NCI-H748 treated with DMSO at 0.1 percent for 48 hours (cell line): ENCODE data around the gene SLC25A22.

Experiments
- DNase-seq: peaks from one replicate; lab custom pipeline; 2025; lab: John Stamatoyannopoulos, UW

SLC25A22 gene

DNA sequence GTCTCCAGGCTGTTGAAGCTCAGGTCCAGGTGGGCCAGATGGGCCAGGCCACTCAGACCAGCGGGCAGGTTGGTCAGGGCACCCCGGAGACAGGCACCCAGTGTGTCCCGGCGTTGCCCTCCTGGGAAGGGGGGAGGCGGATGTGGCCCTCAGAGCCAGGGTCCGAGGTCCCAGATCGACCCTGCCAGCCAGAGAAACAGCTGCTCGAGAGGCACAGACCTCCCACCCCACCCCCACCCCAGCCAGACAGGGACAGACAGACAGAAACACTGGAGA lies 5.3 kb upstream of the SLC25A22 start:
- no peak for DNase-seq

DNA sequence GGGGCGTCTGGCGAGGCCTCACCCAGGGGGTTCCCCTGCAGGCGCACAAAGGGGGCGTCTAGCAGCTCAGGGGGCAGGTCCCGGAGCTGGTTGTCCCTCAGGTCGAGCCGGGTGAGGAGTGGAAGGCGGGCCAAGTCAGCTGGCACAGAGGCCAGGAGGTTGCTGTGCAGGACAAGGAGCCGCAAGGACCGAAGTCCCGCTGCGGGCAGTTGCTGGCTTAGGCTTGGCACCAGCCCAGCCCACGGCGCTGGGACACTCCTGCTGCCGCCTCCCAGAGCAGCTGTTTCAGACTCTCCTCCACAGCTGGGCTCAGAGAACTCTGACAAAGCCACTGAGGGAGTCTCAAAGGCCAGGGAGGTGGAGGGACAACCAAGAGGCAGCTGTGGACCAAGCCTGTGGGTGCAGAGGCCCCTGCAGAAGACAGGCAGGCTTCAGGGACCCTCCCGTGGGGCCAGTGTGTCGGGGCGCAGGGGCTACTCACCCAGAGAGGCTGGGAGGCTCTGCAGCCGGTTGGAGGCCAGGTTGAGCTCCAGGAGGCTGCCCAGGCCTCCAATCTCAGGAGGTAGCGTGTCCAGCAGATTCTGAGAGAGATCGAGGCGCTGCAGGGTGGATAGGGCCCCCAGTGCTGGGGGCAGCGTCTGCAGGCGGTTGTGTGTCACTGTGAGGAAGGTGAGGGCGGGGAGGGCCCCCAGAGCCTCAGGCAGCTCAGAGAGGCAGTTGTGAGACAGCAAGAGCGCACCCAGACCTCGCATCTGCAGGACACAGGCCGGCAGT lies 4.8 kb upstream of the SLC25A22 start:
- no peak for DNase-seq

DNA sequence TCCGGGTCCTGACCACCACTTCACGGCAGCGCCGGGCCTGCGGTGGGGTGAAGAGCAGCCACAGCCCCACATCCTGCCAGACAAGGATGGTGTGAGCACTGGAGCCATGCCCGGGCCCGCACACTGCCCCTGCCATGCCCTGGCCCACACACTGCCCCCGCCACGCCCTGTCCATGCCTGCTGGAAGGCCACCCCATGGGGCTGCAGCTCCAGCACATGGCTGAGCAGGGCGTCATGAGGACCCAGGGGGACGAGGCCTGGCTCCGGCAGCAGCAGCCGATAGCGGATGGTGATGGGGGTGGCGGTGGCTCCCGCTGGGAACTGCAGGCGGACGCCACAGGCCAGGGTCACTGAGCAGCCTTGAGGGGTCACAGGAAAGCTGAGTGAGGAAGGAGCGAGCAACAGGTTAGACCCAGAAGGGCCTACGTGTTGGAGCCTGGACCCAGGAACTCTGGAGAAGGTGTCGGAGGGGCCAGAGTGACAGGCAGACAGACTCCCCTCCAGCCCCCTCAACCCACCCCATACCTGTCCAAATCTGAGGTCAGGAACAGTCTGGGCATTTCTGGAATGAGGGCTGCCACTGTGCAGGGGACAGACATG lies 4.0 kb upstream of the SLC25A22 start:
- no peak for DNase-seq

DNA sequence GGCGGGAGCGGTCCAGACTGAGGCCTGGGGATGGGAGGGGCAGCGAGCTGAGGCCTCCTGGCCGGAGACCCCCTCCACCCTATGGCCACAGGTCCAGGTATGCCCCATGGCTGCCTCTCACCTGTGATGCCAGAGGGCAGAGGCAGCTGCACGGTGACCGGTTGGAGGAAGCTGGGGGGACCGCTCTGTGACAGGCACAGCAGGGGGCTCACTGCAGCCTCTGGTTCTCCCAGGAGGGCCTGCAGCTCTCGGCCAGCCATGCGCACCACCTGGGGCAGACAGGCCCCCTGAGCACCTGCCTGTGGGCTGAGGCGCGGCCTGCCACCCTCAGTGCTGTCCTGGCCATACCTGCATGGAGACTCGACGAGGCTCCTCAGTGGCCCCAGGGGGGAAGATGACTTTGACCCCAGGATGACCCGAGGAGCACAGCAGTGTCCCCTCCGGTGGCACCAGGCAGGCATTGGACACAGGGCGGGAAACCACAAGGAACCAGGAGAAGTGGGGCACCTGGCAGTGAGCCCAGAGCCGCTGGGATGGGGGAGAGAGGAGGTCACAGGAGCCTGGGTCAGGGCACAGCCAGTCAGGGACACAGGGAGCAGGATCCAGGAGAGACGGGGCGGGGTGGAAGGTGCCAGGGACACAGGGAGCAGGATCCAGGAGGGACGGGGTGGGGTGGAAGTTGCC lies 3.2 kb upstream of the SLC25A22 start:
- no peak for DNase-seq

DNA sequence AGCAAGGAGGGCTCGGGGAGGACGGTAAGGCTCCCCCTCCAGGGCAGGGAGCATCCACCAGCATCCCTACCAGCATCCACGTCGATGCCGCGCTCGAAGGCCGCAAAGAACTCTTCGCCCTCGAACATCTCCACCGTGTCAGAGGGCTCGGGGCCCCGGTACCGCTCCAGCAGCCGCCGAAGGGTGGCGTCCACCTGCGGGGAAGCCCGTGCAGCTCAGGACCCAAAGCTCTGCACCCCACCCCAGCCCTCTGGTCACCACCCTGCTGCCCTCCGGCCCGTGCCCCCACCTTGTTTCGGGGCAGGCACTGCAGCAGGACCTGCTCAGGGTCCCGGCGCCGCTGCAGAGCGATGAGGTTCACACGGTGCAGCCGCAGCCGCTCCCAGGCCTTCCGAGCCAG lies 2.4 kb upstream of the SLC25A22 start:
- no peak for DNase-seq

DNA sequence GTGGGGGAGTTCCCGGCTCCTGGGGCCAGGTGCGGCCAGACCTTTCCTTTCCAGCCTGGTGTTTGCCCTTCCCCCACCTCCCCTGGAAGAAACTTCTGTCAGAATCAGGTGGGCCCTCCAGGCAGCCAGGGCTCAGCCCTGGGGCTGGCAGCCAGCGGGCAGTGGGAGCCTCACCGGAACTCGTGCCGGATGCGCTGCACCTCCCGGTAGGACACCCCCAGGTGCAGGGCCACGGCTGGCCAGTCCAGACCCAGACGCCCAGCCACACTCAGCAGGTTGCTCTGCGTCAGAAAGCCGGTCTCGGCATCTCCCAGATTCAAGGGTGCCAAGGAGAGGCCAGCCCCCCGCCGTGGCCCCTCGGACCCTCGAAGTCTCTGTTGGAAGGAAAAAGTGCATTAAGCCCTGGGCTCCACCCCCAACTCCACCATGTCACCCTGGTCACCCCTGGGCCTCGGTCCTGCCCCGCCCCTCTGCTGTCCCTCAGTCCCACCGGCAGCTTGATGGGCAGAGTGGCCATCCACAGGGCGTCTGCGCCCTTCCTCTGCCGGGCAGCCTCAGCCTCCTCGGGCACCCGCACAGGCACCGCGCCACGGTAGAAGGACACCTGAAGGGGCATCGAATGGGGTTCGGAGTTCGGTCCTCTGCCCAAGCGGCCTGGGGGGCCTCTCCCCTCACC lies 1.7 kb upstream of the SLC25A22 start:
- DNase-seq = no peak

DNA sequence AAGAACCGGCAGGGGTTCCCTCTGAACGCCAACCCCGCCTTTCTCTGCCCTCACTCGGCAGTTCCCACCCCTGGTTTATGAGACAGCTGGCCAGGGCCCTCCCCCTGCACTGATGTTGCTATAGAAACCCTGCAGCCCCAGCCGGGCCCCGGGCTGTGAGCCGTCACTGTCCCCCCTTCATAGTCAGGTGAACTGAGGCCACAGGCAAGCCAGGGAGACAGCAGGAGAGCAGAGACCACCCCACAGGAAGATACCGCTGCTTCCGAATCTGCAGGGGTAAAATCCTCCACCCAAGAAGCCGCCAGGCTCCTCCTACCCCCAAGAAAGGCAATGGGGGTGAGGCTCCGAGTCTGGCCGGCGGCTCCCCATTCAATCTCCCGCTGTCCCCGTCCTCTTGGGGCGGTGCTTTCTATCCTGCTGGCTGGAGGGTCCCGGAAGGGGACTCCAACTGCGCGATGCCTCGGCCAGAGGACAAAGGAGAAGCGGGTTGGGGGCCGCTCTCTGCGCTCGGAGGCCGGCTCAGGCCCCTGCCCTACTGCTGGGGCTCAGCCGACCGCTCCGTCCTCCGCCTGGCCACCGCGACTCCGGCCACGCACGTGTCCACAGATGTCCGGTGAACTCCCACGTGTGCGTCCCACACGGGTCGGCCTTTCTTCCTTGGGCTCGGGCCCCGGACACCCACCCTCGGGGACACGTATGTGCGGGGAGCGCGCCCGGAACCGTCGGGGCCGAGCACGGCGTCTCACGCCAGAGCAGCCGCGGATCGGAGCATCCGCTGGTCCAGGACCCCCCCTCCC lies 587 bp downstream of the SLC25A22 start:
- DNase-seq = peak; percentile 74

DNA sequence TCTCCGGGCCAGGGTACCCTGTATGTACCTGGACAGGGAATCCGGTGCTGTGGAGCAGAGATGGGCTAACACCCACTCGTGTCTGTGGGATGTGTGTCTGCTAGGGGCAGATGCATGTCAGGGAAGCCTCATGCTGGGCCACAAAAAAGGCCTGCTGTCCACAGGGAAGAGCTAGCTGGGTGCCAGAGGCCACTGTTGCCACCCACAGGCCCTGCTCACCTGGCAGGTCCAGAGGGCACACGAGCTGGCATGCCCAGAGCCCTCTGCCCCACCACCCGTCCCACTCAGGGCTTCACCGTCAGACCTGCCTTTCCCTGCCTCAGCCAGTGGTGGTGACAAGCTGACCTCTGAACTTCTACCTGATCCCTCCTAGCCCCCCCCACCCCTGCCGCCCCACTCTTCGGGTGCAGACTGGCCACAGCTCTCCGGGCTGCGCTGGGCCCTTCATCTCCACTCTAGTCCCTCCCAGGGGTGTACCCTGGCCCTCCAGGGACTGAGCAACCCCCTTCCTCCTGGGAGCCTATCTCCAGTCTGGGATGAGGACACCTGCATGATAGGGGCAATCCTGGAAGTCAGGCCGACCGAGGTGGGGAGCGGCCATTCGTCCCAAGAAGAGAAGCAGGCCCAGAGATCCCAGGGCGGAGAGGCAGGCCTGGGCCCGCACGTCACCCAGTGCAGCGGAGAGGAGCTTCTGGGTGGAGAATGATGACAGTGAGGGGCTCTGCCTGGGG lies 1.4 kb downstream of the SLC25A22 start:
- no peak for DNase-seq

DNA sequence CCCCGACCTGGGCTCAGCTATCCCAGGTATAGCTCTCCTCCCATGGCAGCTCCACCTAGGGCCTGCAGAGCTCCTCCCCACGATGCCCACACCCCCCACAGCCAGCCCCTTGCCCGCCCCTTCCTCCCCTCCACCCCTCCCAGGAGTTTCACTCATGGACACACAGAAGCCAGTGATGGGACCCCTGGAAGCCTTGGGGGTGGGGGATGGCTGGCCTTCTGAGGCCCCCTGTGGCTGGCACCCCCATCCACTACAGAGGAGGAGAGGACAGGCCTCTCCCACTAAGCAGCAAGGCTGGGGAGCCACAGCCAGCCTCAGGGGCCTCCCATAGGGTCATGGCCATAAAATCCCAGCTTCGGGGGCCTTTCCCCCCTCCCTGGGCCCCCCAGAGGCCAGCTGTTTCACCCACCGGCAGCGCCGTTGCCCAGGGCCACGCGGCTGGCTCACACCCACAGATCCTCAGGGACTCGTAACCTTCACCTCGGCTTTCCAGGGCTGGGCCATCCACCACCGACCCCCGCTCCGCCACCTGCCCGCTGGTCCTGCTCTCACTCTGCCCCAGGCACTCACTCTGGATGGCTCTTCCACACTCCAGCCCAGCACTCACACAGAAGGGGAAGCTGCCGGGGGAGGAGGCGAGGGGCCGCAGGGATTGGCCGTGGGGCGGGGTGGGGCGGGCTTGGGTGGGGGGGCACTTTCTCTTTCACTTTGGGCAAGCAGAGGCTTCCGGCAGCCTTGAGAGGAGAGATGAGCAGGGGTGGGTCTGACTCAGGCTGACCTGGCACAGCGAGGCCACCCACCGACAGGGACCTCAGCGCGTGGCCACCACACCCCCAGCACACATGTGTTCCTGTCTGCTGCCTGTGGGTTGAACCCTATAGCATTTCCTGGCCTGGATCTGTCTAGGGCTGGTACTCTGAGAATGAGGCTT lies 2.2 kb downstream of the SLC25A22 start:
- no peak for DNase-seq

DNA sequence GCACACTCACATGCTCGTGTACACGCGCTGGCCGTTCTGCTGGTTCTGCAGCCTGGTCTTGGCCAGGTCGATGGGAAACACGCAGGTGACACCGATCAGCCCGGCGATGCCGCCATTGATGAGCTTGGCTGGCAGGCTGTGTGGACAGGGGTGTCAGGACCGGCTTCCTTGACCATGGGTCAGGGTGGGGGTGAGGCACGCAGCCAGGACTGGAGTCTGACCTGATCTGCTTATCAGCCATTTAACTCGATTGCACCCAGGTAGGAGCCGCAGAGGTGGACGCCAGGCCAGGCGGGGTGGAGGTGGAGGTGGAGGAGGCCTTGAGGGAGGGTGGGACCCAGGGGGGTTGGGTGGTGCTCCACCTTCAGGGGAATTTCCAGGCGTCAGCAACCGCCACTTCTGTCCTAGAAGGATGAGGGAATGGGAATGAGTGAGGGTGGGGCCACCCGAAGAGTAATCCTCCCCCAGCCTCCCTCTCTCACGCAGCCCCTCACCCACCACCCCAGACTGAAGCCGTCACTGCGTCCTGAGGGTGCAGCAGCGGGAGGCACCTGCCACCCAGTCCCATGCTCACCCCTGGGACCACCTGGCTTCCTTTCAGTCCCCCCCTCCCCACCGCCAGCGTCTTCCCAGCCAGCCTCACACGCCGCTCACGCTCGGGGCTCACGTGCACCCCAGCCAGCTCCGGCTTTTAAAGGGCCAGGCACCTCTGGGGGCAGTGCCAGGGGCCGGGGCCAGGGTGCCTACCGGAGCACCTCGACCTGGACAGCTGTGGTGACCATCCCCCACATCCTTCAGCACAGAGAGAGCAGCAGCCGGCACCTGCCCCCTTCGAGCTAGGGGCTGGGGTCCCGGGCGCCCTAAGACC lies 3.1 kb downstream of the SLC25A22 start:
- no peak for DNase-seq

DNA sequence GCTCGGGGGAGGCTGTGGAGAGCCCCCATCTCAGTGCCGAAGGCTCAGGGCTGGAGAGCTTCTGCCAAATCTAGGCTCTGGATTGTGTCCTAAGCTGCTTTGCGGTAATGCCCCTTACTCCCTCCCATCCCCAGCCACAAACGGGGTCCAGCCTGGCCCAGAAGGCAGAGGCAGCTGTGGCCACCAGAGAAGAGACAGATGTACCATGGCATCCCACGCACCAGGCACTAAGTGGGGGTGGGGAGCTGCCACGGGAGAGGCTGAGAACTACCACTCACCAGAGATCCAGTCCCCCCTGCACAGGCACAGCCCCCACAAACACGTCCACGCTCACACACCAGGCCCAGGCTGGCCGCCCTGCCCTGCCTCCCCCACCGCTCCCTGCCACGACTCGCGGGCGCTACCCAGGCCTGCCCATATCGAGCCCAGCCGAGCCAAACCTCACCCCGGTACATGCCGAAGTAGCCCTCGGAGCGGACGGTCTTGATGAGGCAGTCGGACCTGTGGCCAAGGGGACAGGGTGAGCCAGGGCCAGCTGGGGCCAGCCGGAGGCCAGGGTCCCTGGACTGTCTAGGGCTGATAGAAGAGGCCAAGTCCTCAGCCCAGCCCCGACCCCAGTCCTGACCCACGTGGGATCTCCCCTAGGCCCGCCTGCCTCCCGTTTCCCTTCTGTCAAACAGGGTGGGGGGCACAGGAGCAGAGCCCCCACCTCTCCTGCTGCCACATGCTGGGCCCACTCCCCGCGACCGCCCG lies 3.9 kb downstream of the SLC25A22 start:
- DNase-seq = no peak

DNA sequence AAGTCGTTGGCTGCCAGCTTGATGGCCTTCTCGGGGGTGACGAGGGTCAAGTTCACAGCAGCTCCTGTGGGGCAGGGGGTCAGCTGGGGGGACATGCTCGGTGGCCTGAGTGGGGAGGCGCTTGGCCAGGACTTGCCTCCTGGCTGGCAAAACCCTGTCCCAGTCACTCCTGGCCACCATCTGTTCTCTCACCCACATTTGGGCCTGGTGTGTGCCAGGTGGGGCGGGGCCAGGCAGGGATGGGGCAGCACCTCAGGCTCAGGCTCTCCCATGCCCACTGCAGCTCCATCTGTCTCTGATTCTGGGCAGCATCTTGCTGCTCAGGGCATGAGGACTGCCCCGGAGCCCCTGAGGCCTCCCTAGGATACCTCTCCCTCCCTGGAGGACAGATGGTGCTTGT lies 4.5 kb downstream of the SLC25A22 start:
- DNase-seq = no peak

DNA sequence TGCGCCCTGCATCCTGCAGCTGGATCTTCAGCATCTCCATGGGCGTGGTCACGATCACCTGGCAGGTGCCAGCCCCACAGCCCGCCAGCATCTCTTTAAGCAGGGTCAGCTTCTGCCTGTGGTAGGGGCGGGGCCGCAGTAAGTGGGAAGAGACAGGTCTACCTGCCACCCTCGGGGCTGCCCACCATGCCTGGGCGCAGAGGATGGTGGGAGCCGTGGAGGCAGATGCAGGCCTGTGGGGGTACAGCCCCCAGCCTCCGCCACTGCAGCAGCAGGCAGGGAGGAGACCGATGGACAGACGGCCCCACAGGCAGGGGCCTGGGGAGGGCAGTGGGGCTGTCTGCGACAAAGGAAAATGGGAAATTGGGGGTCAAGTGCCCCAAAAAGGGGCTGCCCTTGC lies 5.2 kb downstream of the SLC25A22 start:
- DNase-seq = peak; percentile 7

DNA sequence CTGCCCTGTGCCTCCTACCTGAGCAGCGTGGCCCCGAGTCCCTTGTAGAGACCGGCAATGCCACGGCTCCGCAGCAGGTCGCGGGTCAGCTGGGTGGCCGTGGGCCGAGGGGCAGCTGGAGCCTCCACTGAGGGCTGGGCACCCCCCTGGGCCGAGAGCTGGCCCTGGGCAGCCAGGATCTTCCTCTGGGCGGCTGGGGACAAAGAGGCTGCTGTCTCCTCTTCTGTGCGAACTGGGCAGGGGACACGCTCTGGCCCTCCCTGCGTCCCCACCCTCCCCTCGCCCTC lies 5.6 kb downstream of the SLC25A22 start:
- DNase-seq = no peak

DNA sequence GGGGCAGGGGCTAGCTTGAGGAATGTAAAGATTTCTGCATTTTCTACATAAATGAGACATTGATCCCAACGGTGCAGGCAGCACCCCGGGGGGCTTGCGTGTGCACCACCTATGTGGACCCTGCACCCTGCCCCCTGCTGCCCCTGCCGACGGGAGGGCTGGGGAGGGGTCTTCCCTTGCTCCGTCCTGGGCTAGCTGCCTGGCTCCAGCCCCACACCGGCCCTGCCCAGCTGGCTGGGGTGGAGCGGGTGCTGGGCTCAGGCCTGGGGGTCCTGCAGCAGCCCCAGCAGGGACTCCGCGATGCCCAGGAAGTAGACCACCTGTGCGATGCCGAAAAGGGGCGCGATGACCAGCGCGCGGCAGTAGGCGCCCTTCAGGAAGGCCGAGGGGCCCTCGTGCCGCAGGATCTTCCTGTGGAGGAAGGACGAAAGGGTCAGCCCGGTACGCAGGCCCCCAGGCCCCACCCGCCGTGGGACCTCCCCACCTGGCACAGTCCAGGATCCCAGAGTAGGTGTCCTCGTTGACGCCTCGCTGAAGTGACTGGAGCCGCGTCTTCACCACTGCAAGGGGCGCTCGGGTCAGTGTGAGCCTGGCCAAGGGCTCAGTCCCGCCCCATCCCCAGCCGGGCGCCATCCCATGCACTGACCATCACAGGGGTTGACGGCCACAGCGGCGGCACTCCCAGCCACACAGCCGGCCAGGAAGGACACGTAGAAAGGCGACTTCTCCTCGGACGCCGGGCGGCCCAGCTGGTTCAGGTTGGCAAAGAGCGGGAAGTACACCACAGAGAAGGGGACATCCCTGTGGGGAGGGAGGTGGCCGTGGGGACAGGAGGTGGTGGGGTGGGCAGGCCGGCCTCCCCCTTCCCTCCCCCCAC lies 6.2 kb downstream of the SLC25A22 start:
- DNase-seq = no peak

DNA sequence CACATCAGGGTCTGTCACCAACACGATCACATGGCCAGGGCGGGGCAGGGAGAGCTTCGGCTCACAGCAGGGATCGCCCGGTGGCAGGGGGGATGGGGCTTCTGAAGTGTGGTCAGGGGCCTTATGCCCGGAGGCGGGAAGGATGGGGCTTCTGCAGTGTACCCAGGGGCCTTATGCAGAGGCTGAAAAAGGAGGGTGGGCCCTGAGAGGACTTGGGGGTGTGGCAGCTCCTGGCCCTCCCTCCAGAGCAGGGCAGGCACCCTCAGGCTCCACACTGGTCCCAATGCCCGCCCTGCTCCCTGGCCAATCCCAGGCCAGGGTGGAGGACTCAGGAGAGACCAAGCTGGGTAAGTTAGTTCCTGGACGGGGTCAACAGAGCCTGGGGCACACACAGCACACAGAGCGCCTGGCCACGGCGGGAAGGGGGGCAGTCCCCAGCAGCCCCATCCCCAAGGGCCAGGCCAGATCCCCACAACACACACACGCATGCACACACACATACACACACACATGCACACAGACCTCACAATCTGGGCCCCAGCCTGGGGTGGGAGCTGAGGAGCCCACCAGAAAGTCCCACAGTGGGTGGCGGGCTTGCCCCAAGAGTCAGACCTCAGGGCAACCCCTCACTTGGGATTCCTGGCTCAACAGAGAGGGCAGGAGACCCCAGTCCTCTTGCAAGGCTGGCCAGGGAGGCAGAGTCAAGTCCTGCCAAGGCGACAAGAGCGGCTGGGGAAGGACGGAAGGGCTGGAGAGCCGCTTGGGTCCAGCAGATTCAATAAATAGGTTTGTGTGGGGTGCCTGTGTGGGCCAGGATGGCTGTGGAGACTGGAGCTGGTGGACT lies 7.1 kb downstream of the SLC25A22 start:
- peak; percentile 17 for DNase-seq

DNA sequence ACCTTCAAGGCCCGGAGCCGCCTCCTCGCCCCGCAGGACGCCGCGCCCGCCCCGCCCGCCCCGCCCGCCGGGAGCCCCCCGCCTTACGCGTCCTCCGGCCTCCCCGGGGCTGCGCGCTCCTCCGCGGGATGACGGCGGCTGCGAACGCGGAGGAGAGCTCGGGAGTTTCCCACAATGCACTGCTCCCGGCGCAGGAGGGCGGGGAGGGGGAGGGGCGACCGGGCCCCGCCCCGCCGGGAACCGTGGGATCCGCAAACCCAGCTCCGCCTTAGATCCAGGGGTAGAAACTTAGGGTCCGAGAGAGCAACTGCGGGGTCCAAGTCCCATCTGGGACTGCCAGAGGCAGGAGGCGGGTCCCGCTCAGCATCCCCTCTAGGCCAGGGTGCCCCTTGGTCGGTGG lies 8.1 kb downstream of the SLC25A22 start, which contains the start of gene CEND1:
Gene CEND1, minus strand, starts transcription at position 148 of the 400 bp plus-strand sequence. CDS start 1,514 bp downstream, outside the sequence.
- peak; percentile 57 for DNase-seq
